NCI-H1436 treated with DMSO at 0.1 percent for 48 hours (cell line): ENCODE data around the gene ARTN.

Experiments
- DNase-seq: peaks from one replicate; lab custom pipeline; 2025; lab: John Stamatoyannopoulos, UW

Gene ARTN

DNA sequence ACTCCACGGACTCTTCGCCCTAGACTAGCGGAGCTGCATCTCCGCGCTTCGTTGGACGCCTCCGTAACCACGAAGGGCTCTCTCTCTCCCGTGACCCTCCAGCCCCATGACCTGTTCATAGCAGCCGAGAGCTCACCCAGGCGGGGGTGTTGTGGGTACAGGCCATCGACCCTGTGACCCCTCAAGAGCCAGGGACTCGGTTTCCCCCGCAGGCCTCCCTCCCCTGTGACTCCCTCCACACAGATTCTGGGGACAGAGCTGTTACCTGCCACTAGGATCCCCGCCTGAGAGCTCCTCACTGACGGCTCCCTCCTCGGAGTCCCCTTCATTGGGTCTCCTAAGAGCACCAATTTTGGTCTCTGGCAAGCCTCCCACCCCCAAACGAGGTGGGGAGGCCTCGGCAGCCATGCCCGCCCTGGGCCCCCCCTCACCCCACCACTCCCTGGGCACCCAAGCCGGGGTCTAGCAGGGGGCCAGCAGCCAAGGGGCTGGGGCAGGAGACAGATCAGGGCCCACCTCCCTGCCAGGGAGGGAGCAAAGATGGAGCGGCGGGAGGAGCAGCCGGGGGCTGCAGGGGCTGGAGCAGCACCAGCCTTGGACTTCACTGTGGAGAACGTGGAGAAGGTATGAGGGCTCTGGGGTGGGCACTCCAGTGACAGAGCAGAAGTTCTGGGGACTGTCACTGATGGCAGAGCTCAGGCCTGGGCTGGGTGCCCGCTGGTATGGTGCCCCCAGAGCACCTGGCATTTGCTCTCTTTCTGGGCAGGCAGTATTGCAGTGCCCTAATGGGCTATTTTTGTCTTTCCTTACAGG, 13.7 kb downstream of the ARTN start:
- DNase-seq: no peak

DNA sequence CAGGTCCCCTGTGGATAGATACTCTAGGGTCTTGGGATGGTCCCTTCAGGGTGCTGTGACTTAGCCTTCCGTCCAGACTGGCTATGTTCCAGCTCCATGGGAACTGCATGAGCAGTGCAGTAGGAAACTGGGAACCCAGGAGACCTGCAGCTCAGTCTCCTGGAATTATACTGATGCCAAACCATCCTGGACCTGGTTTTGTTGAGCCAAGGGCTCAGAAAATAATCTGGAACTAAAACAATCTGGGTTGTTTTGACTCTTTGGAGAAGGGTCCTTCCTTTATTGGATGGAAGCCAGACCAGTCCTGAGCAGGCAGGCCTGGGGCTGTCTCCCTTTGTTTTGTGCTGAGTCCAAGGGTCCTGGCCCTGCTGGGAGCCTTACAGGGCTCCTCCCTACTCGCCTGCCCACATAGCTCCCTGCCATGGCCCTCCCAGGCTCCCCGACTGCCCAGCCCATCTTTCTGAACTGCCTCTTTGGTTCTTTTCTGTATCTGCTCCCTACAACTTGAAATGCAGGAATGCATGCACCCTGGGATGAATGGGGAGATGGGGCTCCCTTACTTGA, 14.4 kb downstream of the ARTN start:
- no peak for DNase-seq

DNA sequence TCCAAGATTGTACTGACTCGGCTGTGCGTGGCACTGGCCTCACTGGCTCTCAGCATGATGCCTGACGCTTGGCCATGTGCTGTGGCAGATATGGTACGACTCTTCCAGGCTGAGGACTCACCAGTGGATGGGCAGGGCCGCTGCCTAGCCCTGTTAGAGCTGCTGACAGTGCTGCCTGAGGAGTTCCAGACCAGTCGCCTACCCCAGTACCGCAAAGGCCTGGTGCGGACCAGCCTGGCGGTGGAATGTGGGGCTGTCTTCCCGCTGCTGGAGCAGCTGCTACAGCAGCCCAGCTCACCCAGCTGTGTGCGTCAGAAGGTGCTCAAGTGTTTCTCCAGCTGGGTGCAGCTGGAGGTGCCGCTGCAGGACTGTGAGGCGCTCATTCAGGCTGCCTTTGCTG, 16.1 kb downstream of the ARTN start:
- no peak for DNase-seq

GRCh38 chr1:43951021-43951985, 17.7 kb downstream of the ARTN start:
- DNase-seq: no peak

- peak; percentile 98 for DNase-seq
These were observed 19.2 kb downstream of the ARTN start for GRCh38 chr1:43952731-43953346.

GRCh38 chr1:43953361-43953760, 19.8 kb downstream of the ARTN start:
- DNase-seq: no peak

GRCh38 chr1:43954036-43954435, 20.4 kb downstream of the ARTN start:
- no peak for DNase-seq

- DNase-seq: no peak
These were observed 22.6 kb downstream of the ARTN start for GRCh38 chr1:43956234-43956633.

- DNase-seq: no peak
These were observed 23.9 kb downstream of the ARTN start for GRCh38 chr1:43957407-43958040.

DNA sequence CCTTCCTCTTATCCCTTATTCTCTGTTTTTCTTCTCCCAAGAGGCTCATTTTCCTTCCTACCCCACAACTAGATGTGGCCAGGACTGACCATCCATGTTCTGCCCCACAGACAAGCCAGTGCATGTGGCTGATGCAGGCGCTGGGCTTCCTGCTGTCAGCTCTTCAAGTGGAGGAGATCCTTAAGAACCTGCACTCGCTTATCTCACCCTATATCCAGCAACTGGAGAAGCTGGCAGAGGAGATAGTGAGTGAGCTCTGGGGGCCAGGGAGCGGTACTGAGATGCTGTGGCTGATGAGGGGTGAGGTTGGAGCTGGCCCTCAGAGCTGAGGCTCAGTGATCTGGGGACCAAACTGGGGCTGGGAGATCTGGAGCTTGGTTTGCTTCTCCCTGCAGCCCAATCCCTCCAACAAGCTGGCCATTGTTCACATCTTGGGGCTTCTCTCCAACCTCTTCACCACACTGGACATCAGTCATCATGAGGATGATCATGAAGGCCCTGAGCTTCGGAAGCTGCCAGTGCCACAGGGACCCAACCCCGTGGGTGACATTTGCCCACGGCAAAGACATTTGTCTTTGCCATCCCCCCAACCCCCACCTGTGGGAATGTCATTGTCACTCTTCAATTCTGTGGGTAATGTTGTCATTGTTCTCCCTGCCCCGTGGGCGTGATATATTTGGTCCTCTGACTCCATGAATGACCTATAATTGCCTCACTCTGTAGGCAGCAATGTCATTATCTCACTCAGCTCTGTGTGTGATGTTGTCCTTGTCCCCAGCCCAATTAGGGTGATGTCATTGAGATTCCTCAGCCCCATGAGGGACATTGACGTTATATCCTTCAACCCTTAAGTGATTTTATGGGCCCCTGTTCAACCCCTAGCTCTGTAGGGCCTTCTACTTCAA, 25.0 kb downstream of the ARTN start:
- no peak for DNase-seq

DNA sequence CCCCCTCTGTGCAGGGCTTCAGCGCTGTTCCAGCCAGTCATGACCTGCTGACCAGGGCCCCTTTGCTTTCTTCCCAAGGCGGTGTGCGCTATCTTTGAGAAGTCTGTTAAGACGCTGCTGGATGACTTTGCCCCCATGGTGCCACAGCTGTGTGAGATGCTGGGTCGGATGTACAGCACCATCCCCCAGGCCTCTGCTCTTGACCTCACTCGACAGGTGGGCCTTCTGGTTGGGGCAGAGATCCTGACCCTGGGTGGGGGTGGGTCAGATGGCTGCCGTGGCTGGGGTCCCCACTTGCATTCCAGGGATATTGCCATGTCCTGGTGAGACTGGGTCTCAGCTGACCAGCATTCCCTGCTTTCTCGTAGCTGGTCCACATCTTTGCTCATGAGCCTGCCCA, 27.2 kb downstream of the ARTN start:
- no peak for DNase-seq

DNA sequence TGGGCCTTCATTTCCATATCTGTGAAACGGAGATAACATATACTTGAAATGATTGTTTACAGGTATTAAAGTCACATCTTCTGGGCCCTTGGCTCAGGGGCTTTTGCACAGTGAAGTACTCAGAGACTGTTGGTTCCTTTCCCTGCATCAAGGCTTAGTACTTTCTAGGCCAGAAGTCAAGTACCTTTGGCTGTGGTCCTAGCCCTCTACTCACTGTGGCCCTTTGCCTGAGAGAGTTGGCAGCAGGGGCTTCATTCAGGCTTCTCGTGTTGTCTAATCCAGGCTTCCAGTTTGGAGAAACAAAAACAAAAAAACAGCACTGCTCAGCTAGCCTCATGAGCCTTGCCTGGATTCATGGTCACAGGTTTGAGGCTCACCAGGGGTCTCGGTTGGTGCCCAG, 28.1 kb downstream of the ARTN start:
- DNase-seq: no peak

DNA sequence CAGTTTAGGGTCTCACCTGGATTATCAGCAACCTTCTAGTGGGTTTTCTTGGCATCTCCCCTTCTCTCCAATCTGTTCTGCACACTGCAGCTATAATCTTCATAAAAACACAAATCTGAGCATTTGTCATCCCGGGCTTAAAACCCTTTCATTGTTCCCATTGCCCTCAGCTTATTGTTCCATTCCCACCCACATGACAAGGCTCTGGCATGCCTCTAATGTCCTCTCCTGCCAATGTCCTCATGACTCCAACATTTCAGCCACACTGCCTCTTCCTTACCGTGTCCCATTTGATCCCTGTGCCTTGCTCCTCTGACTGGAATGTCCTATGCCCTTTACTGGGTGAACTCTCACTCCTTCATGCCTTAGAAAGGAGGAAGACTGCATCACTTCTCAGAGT, 28.7 kb downstream of the ARTN start:
- DNase-seq: no peak

DNA sequence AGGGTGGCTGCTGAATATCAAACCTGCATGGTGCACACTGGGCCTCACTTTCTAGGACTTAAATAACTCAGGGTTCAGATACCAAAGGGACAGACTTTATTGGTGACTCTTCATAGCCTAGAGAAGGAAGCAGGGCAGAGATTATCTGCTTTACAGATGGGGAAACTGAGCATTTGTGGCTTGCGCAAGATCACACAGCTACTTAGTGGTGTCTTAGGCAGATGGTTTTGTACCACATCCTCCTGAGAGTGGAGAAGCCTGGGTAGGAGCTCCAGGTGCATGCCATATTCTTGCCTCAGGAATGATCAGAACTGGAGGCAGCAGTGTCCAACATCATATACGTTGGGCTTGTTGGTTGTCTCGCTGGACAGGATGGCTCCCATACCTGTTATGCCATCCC, 29.4 kb downstream of the ARTN start:
- DNase-seq: no peak

- DNase-seq: no peak
These were observed 30.3 kb downstream of the ARTN start for GRCh38 chr1:43963890-43964289.

DNA sequence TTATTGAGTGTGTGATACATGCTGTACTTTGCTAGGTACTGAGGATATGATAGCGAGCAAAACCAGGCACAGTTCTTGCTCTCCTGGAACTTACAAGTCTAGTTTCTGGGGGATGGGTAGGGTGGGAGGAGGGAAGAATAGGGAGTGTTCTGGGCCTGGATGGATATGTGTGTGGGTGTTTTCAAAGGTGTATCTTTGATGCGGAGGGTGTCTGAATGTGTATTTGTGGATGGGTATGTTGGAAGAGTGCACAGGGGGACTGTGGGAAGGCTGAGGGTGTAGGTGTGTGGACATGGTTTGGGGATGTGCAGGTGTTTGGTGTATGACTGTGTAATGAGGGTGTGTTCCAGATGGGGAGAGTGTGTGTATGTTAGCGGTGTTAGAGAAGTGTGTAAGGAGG, 31.7 kb downstream of the ARTN start:
- no peak for DNase-seq

DNA sequence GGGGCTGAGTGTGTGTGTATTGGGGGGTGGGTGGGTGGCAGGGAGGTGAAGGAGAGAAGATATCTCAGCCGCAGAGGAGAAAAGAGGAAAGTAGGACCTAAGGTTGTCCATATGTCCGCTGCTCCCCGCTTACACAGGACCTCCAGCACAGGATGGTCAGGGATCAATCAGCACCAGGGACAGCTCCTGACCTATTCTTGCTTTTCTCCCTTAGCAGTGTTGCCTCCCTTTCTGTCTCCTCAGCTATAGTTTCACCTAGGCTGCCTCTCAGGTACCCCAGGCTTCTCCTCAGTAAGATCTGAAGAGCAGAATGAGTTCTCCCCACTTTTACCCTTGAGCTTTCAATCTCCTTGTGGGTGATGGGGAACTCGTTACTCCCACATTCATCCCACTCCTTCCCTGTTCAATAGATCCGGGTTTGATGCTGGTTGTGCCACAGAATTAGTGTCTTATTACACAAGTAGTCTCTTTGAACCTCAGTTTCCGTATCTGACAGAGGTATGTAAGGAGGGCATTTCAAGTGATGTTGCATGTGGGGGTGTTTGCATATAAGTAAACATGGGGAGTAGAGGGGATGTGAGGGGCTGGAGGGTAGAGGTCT, 34.8 kb downstream of the ARTN start:
- no peak for DNase-seq

GRCh38 chr1:43969416-43969745, 35.8 kb downstream of the ARTN start:
- no peak for DNase-seq

DNA sequence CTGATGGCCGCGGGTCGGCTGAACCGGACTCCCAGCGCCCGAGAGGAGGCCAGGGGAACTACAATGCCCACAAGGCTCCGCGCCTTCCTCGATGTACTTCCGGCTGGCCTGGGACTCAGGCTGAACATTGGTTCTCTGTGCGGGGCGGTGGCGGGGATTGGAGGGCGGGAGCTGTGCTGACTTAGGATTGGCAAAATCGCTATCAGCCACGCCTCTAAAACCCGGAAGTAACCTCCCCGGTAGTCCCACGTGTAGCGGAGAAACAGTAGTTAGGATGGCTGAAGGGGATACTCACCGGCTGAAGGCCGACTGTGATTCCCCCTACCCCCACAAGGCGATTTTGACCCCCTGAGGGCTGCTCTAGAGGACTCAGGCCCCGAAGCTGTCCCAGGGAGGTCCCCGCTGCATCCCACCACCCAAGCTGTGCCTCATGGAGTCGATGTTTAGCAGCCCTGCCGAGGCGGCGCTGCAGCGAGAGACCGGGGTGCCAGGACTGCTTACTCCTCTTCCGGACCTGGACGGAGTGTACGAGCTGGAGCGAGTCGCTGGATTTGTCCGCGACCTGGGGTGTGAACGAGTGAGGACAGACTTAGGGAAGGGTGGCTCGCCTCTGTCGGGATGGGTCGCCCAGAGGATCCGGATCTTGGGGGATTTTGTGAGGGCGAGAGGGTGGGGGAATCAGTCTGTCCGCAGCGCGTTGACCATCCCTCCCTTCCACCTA, 36.3 kb downstream of the ARTN start, which contains the start of gene DPH2:
Gene DPH2 (plus strand): TSS at position 265 of the 721 bp plus-strand sequence. CDS start 166 bp downstream, at position 431.
- peak; percentile 82 for DNase-seq

- no peak for DNase-seq
These were observed 36.9 kb downstream of the ARTN start for GRCh38 chr1:43970502-43970901.
